HEK293 (cell line): Measurements from ENCODE around the gene EGFLAM.

Source experiments
- CTCF ChIA-PET: fragments of 350-600 bp; formaldehyde crosslinking; extraction: SDS; loops from one replicate; lab custom pipeline; 2021; ENCODE audit warnings: antibody characterized with exemption; lab: Yijun Ruan, JAX
- POLR2A ChIA-PET: fragments of 300-600 bp; formaldehyde crosslinking; extraction: SDS; loops from one replicate; lab custom pipeline; 2020; ENCODE audit warnings: antibody characterized with exemption, inconsistent platforms; lab: Yijun Ruan, JAX
- H3K27ac ChIP-seq: fragments of 200-500 bp; sonication (Bioruptor generic); 2 replicates; pipeline ENCODE4 v1.5.1; 2014; ENCODE audit warnings: low read depth, low read length, control low read depth, inconsistent platforms; ENCODE audit errors: extremely low read depth
- H3K36me3 ChIP-seq, 2 experiments: fragments of 200-500 bp in 1 of 2; sonication (Bioruptor generic) in 1 of 2; 1 replicate in 1 of 2; 2 replicates in 1 of 2; pipeline ENCODE4 v1.5.1; 2014 to 2017; ENCODE audit warnings: inconsistent platforms in 2 of 2, low read length in 2 of 2; ENCODE audit not compliant: control insufficient read depth in 2 of 2, insufficient read depth in 1 of 2
- H3K4me1 ChIP-seq: fragments of 200-500 bp; sonication (Bioruptor generic); 2 replicates; pipeline ENCODE4 v1.5.1; 2014; ENCODE audit warnings: mild to moderate bottlenecking, low read length, inconsistent platforms; ENCODE audit not compliant: control insufficient read depth, insufficient read depth
- H3K4me3 ChIP-seq: 2 replicates; pipeline ENCODE4 v1.5.1; 2011; ENCODE audit warnings: low read depth, mild to moderate bottlenecking, control low read depth, low read length, moderate library complexity
- H3K9me3 ChIP-seq: fragments of 200-500 bp; sonication (Bioruptor generic); 2 replicates; pipeline ENCODE4 v1.5.1; 2014; ENCODE audit warnings: low read depth, low read length, inconsistent platforms; ENCODE audit not compliant: control insufficient read depth, insufficient read depth
- BCL11B ChIP-seq: fragments of 450-650 bp; formaldehyde crosslinking; IDR thresholded peaks from 2 replicates; pipeline ENCODE4 v1.5.1; 2016; ENCODE audit warnings: low read depth, missing biosample characterization, missing genetic modification characterization
- BCL6B ChIP-seq: fragments of 450-650 bp; formaldehyde crosslinking; IDR thresholded peaks from 2 replicates; pipeline ENCODE4 v1.5.1; 2017; ENCODE audit warnings: missing biosample characterization, missing genetic modification characterization
- HOXC10 ChIP-seq: sonication (generic); formaldehyde crosslinking; IDR thresholded peaks from 2 replicates; pipeline ENCODE4 v1.8.1; 2023; ENCODE audit warnings: mild to moderate bottlenecking, missing genetic modification reagents
- KLF7 ChIP-seq: fragments of 450-650 bp; formaldehyde crosslinking; IDR thresholded peaks from 2 replicates; pipeline ENCODE4 v1.5.1; 2016; ENCODE audit warnings: missing biosample characterization, missing genetic modification characterization, borderline replicate concordance
- MYNN ChIP-seq: fragments of 450-650 bp; formaldehyde crosslinking; IDR thresholded peaks from 2 replicates; pipeline ENCODE4 v1.5.1; 2016; ENCODE audit warnings: missing biosample characterization, missing genetic modification characterization, borderline replicate concordance
- SETDB1 ChIP-seq: IDR thresholded peaks from one replicate; pipeline ENCODE4 v1.6.1; 2017; ENCODE audit warnings: mild to moderate bottlenecking, low read length, moderate library complexity, mixed read lengths; ENCODE audit not compliant: insufficient read length
- SP3 ChIP-seq: fragments of 450-650 bp; formaldehyde crosslinking; IDR thresholded peaks from 2 replicates; pipeline ENCODE4 v1.5.1; 2016; ENCODE audit warnings: missing biosample characterization, missing genetic modification characterization
- TRIM28 ChIP-seq: IDR thresholded peaks from 2 replicates; pipeline ENCODE4 v1.6.1; 2011; ENCODE audit warnings: low read length, control low read depth, borderline replicate concordance
- ZBTB48 ChIP-seq: fragments of 450-650 bp; formaldehyde crosslinking; IDR thresholded peaks from 2 replicates; pipeline ENCODE4 v1.5.1; 2016; ENCODE audit warnings: missing biosample characterization, missing genetic modification characterization
- ZEB2 ChIP-seq: fragments of 450-650 bp; formaldehyde crosslinking; IDR thresholded peaks from 2 replicates; pipeline ENCODE4 v1.5.1; 2016; ENCODE audit warnings: missing biosample characterization, missing genetic modification characterization
- ZFHX2 ChIP-seq: fragments of 450-650 bp; formaldehyde crosslinking; conservative IDR thresholded peaks from 2 replicates; pipeline ENCODE4 v1.5.1; 2016; ENCODE audit warnings: missing biosample characterization, missing genetic modification characterization
- ZNF138 ChIP-seq: fragments of 450-650 bp; formaldehyde crosslinking; IDR thresholded peaks from 2 replicates; pipeline ENCODE4 v1.5.1; 2016; ENCODE audit warnings: missing biosample characterization, missing genetic modification characterization, borderline replicate concordance
- ZNF2 ChIP-seq: fragments of 450-650 bp; formaldehyde crosslinking; IDR thresholded peaks from 2 replicates; pipeline ENCODE4 v1.5.1; 2016; ENCODE audit warnings: missing biosample characterization, missing genetic modification characterization
- ZNF416 ChIP-seq: fragments of 450-650 bp; formaldehyde crosslinking; IDR thresholded peaks from 2 replicates; pipeline ENCODE4 v1.5.1; 2016; ENCODE audit warnings: missing biosample characterization, missing genetic modification characterization
- ZNF433 ChIP-seq: fragments of 450-650 bp; formaldehyde crosslinking; IDR thresholded peaks from 2 replicates; pipeline ENCODE4 v1.5.1; 2016; ENCODE audit warnings: missing biosample characterization, missing genetic modification characterization, low read depth
- ZNF48 ChIP-seq: fragments of 450-650 bp; formaldehyde crosslinking; IDR thresholded peaks from 2 replicates; pipeline ENCODE4 v1.5.1; 2016; ENCODE audit warnings: missing biosample characterization, missing genetic modification characterization
- ZNF560 ChIP-seq: fragments of 450-650 bp; formaldehyde crosslinking; IDR thresholded peaks from 2 replicates; pipeline ENCODE4 v1.5.1; 2017; ENCODE audit warnings: missing biosample characterization, missing genetic modification characterization, borderline replicate concordance
- ZNF629 ChIP-seq: fragments of 450-650 bp; formaldehyde crosslinking; IDR thresholded peaks from 2 replicates; pipeline ENCODE4 v1.5.1; 2017; ENCODE audit warnings: missing biosample characterization, missing genetic modification characterization
- ZNF654 ChIP-seq: fragments of 450-650 bp; formaldehyde crosslinking; IDR thresholded peaks from 2 replicates; pipeline ENCODE4 v1.5.1; 2016; ENCODE audit warnings: low read depth, missing biosample characterization, missing genetic modification characterization
- ZNF664 ChIP-seq: fragments of 450-650 bp; formaldehyde crosslinking; IDR thresholded peaks from 2 replicates; pipeline ENCODE4 v1.5.1; 2016; ENCODE audit warnings: missing biosample characterization, missing genetic modification characterization
- ZNF707 ChIP-seq: fragments of 450-650 bp; formaldehyde crosslinking; IDR thresholded peaks from 2 replicates; pipeline ENCODE4 v1.5.1; 2016; ENCODE audit warnings: missing biosample characterization, missing genetic modification characterization
- ZNF777 ChIP-seq: fragments of 450-650 bp; formaldehyde crosslinking; IDR thresholded peaks from 2 replicates; pipeline ENCODE4 v1.5.1; 2017; ENCODE audit warnings: missing biosample characterization, missing genetic modification characterization, borderline replicate concordance
- ZSCAN30 ChIP-seq: fragments of 450-650 bp; IDR thresholded peaks from 2 replicates; pipeline ENCODE4 v1.5.1; 2018; ENCODE audit warnings: missing biosample characterization, mild to moderate bottlenecking, missing genetic modification characterization, moderate library complexity
- TF ChIP-seq, protein P1 (sequence below): fragments of 450-650 bp; formaldehyde crosslinking; IDR thresholded peaks from 2 replicates; pipeline ENCODE4 v1.5.1; 2016; ENCODE audit warnings: missing biosample characterization, missing genetic modification characterization, borderline replicate concordance
- TF ChIP-seq, protein P2 (sequence below): fragments of 450-650 bp; formaldehyde crosslinking; IDR thresholded peaks from 2 replicates; pipeline ENCODE4 v1.5.1; 2016; ENCODE audit warnings: missing biosample characterization, missing genetic modification characterization

Gene EGFLAM

GRCh38 chr5:38468202-38468673, 209.9 kb downstream of the EGFLAM start:
- TF ChIP-seq ZEB2 = no peak
- TF ChIP-seq ZNF560 = no peak
- TF ChIP-seq TRIM28 = no peak
- no peak for TF ChIP-seq KLF7 (tag by site-specific recombination)
- no peak for TF ChIP-seq ZBTB48
- no peak for TF ChIP-seq ZNF2 (tag by site-specific recombination)
- TF ChIP-seq BCL11B (tag by site-specific recombination) = no peak
- CTCF ChIA-PET = interaction anchor here (0.6 to 2.3 kb wide), 2 partner anchors 26 to 208 kb away, joined by 5 to 9 read pairs; no protein-coding TSS in a partner anchor

DNA sequence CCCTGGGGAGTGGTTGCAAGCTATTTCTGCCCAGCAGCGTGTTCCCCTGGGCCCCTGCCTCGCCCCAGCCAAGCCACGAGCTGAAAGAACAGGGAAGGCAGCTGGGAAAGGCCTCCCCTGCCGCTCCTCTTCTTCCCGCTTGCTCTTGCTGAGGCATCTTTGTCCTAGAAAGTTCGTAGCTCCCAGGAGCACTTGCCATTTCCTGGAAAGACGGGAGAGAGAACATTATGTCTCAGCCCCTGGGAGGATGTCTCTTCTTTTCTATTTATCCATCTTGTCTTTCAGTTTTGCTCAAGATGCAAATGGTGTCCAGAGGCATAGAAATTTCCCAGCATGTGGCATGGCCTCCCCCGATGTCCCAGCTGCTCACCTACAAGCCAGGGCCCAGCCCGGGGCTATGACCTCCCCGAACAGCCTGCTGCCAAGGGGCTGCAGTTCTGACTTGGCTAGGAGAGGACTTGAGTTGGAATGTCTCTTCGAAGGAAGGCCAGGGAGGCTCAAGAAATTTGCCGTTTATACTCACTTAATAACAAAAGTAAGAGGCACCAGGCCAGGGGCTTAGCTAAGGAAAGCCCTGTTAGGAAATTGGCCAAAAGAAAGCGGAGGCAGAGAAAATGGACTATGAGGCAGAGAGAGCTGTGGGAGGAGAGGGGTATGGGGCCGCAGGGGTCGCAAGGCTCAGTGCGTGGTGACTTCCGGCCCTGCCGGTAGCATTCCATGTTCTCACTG, 210.8 kb downstream of the EGFLAM start:
- Histone ChIP-seq H3K9me3 (no peaks in the 10 kb centered on the region), H3K4me1 (peaks cover 7% of the 10 kb centered on the region; the same call in 1 of the 2 replicates), H3K27ac (no peak overlapping the region), H3K36me3 (no peaks in the 10 kb centered on the region), H3K4me3 (no peak overlapping the region)
- ChIA-PET CTCF (interaction anchor here (0.6 to 2.3 kb wide), 3 partner anchors 27 to 199 kb away, joined by 3 to 9 read pairs (median 3); no protein-coding TSS in a partner anchor), POLR2A (no interaction called here)
- peak; percentile 71 for TF ChIP-seq BCL6B
- TF ChIP-seq ZNF416 (tag by site-specific recombination) = no peak
- no peak for TF ChIP-seq ZNF48 (tag by site-specific recombination)
- no peak for TF ChIP-seq MYNN

More at GRCh38 chr5:38468202-38468673, 209.9 kb downstream of the EGFLAM start:
- Histone ChIP-seq H3K27ac (no peak overlapping the region), H3K9me3 (no peaks in the 10 kb centered on the region), H3K4me3 (no peak overlapping the region), H3K36me3 (no peaks in the 10 kb centered on the region), H3K4me1 (peaks cover 15% of the 10 kb centered on the region)
- POLR2A ChIA-PET = no interaction called here

DNA sequence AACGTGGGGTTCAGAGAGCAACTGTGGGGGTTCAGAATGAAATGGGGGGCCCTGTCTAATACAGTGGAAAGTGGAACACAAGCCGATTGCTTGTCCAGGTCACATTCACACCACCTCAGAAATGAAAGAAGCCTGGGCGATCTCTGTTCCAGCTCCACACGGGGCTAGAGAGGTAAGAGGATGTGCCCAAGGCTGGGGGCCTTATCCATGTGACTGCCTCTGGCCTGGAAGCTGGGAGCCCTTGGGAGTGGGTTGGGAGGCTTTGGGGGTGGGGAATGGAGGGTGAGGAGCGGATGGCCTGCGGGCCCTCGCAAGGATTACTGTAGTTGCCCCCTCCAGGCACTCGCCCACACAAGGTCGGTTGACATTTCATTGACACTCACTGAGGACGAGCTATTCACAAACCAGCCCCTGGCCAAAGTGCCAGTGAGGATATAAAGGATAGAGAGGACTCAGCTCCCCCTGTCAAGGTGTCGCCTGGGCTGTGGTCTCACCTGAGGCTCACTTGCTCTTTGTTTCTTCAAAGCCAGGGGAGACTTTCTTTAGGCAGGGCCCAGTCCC, 211.4 kb downstream of the EGFLAM start:
- Histone ChIP-seq H3K9me3 (no peaks in the 10 kb centered on the region), H3K4me1 (peaks cover 6% of the 10 kb centered on the region; the same call in 1 of the 2 replicates), H3K4me3 (no peak overlapping the region), H3K27ac (no peak overlapping the region), H3K36me3 (no peaks in the 10 kb centered on the region)
- POLR2A ChIA-PET = no interaction called here
- CTCF ChIA-PET = interaction anchor here (0.6 to 2.3 kb wide), 2 partner anchors 28 to 199 kb away, joined by 3 to 9 read pairs; no protein-coding TSS in a partner anchor
- TF ChIP-seq ZNF138 (tag by site-specific recombination) (no peak), ZBTB48 (no peak), ZNF664 (no peak), ZNF433 (tag by site-specific recombination) (no peak), ZNF654 (tag by site-specific recombination) (no peak), ZNF777 (no peak), ZNF707 (tag by site-specific recombination) (no peak), ZFHX2 (tag by site-specific recombination) (no peak), SP3 (no peak), HOXC10 (CRISPR knock-in tag) (no peak), ZSCAN30 (tag by site-specific recombination) (no peak), SETDB1 (no peak), ZEB2 (no peak), ZNF629 (no peak)
- TF ChIP-seq, protein P1, sequence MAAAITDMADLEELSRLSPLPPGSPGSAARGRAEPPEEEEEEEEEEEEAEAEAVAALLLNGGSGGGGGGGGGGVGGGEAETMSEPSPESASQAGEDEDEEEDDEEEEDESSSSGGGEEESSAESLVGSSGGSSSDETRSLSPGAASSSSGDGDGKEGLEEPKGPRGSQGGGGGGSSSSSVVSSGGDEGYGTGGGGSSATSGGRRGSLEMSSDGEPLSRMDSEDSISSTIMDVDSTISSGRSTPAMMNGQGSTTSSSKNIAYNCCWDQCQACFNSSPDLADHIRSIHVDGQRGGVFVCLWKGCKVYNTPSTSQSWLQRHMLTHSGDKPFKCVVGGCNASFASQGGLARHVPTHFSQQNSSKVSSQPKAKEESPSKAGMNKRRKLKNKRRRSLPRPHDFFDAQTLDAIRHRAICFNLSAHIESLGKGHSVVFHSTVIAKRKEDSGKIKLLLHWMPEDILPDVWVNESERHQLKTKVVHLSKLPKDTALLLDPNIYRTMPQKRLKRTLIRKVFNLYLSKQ (tag by site-specific recombination) = no peak
- TF ChIP-seq, protein P2, sequence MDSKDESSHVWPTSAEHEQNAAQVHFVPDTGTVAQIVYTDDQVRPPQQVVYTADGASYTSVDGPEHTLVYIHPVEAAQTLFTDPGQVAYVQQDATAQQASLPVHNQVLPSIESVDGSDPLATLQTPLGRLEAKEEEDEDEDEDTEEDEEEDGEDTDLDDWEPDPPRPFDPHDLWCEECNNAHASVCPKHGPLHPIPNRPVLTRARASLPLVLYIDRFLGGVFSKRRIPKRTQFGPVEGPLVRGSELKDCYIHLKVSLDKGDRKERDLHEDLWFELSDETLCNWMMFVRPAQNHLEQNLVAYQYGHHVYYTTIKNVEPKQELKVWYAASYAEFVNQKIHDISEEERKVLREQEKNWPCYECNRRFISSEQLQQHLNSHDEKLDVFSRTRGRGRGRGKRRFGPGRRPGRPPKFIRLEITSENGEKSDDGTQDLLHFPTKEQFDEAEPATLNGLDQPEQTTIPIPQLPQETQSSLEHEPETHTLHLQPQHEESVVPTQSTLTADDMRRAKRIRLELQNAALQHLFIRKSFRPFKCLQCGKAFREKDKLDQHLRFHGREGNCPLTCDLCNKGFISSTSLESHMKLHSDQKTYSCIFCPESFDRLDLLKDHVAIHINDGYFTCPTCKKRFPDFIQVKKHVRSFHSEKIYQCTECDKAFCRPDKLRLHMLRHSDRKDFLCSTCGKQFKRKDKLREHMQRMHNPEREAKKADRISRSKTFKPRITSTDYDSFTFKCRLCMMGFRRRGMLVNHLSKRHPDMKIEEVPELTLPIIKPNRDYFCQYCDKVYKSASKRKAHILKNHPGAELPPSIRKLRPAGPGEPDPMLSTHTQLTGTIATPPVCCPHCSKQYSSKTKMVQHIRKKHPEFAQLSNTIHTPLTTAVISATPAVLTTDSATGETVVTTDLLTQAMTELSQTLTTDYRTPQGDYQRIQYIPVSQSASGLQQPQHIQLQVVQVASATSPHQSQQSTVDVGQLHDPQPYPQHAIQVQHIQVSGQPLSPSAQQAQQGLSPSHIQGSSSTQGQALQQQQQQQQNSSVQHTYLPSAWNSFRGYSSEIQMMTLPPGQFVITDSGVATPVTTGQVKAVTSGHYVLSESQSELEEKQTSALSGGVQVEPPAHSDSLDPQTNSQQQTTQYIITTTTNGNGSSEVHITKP = no peak
